Measurements from ENCODE around the gene TRIM14.

Gene TRIM14

DNA sequence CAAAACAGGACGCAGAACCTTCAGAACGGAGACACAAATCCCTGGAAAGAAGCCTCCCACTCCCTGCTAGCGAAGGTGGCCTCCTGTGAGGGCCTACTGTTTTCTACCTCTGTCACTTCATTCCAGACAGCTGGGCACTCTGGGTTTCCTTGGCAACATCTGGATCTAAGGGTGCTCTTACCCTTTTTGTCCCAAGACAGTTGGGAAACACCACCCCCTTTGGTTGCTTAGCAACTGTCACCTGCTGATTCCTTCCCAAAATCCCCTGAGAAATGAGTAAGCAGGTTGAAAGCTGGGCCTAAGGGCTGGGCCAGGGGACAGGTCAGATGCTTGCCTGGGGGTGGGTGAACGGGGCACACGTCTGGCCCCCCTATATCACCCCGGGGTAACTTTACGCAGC, 33.1 kb downstream of the TRIM14 start:
- no peak overlapping the region for H2AFZ ChIP-seq
- H3K9me3 ChIP-seq (ENCODE audit: control insufficient read depth, low read length) = no peaks in the 10 kb centered on the region
- H3K79me2 ChIP-seq = no peaks in the 10 kb centered on the region
- no peak overlapping the region for H3K27ac ChIP-seq
- H3K27me3 ChIP-seq (ENCODE audit: control insufficient read depth, insufficient read depth, low read length) = no peaks in the 10 kb centered on the region
- H3K4me1 ChIP-seq = no peaks in the 10 kb centered on the region
- TF ChIP-seq, protein P1, sequence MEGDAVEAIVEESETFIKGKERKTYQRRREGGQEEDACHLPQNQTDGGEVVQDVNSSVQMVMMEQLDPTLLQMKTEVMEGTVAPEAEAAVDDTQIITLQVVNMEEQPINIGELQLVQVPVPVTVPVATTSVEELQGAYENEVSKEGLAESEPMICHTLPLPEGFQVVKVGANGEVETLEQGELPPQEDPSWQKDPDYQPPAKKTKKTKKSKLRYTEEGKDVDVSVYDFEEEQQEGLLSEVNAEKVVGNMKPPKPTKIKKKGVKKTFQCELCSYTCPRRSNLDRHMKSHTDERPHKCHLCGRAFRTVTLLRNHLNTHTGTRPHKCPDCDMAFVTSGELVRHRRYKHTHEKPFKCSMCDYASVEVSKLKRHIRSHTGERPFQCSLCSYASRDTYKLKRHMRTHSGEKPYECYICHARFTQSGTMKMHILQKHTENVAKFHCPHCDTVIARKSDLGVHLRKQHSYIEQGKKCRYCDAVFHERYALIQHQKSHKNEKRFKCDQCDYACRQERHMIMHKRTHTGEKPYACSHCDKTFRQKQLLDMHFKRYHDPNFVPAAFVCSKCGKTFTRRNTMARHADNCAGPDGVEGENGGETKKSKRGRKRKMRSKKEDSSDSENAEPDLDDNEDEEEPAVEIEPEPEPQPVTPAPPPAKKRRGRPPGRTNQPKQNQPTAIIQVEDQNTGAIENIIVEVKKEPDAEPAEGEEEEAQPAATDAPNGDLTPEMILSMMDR (IDR thresholded peaks at IDR 0.05) = no peak
- no peaks in the 10 kb centered on the region for H3K36me3 ChIP-seq (ENCODE audit: control insufficient read depth, insufficient read depth, low read length)
- H3K4me3 ChIP-seq (ENCODE audit: low read depth, low read length) = no peak overlapping the region
- H3K4me2 ChIP-seq (ENCODE audit: low read length) = no peak overlapping the region
- H3K9ac ChIP-seq = no peak overlapping the region

DNA sequence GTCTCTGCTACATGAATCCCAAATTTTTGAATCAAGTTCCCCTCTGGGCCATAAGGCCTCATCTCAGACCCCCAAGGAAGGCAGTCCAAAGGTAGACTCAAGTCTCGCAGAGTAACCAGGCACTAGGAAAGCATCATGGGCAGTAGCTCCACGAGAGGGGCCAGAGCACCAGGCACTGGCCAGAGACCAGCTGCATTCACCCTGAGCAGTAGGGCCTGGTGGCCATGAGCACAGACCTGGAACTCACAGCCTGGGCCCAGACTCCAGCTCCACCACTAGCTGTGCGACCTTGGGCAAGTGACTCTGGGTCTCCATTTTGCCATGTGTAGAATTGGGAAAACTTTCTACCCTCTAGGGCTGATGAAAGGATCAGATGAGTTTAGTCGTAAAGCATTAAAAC, 34.0 kb downstream of the TRIM14 start:
- H3K27me3 ChIP-seq (ENCODE audit: control insufficient read depth, insufficient read depth, low read length) = no peaks in the 10 kb centered on the region
- no peak overlapping the region for H3K27ac ChIP-seq
- H3K4me1 ChIP-seq = no peaks in the 10 kb centered on the region
- no peaks in the 10 kb centered on the region for H3K36me3 ChIP-seq (ENCODE audit: control insufficient read depth, insufficient read depth, low read length)
- H2AFZ ChIP-seq = no peak overlapping the region
- H3K4me3 ChIP-seq (ENCODE audit: low read depth, low read length) = no peak overlapping the region
- H3K9me3 ChIP-seq (ENCODE audit: control insufficient read depth, low read length) = no peaks in the 10 kb centered on the region
- no peaks in the 10 kb centered on the region for H3K79me2 ChIP-seq
- H3K4me2 ChIP-seq (ENCODE audit: low read length) = no peak overlapping the region
- H3K9ac ChIP-seq = no peak overlapping the region
- TF ChIP-seq, protein P1 (IDR thresholded peaks at IDR 0.05) = no peak

DNA sequence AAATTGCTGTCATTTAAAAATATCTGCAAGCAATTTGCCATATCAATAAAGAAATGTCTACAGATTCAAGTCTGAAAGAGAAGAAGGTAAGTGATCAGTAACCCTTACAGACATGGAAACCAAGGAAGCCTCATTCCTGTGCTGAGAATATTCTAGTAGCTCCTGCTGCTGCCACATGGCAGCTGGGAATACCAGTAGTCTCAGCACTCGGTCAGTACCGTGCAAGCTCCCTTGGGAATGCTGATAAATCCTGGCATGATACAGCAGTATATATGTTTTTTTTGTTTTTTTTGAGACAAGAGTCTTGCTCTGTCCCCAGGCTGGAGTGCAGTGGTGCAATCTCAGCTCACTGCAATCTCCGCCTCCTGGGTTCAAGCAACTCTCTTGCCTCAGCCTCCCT, 34.6 kb downstream of the TRIM14 start:
- Histone ChIP-seq H3K9me3 (ENCODE audit: control insufficient read depth, low read length) (no peaks in the 10 kb centered on the region), H3K36me3 (ENCODE audit: control insufficient read depth, insufficient read depth, low read length) (no peaks in the 10 kb centered on the region)

DNA sequence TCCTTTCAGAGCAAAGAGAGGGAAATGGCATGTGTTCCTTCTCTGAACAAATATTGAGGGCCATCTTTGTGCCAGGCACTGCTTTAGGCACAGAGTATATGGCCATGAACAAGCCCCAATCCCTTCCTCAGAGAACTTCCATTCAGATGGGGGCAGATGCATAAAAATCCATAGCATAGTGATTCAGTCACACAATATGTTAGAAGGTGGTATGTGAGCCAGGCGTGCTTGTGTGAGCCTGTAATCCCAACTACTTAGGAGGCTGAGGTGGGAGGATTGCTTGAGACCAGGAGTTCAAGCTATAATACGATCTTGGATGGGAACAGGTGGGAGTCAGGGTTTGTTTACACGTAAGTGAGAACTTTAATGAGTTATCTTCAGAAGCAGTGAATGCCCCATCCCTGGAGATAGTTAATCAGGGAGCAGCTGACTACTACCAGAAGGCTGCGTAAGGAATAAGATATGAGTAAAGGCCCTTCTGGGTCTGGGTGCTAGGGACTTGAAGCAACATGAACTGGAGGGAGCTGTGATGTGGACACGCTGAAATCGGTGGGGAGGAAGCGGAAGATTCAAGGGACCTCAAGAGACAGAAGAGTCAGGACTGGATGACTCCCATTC, 35.3 kb downstream of the TRIM14 start:
- H3K4me2 ChIP-seq (ENCODE audit: low read length) = no peak overlapping the region
- TF ChIP-seq, protein P1 (IDR thresholded peaks at IDR 0.05) = no peak
- H3K9me3 ChIP-seq (ENCODE audit: control insufficient read depth, low read length) = no peaks in the 10 kb centered on the region
- H3K9ac ChIP-seq = no peak overlapping the region
- no peaks in the 10 kb centered on the region for H3K79me2 ChIP-seq
- H3K4me3 ChIP-seq (ENCODE audit: low read depth, low read length) = no peak overlapping the region
- H3K36me3 ChIP-seq (ENCODE audit: control insufficient read depth, insufficient read depth, low read length) = no peaks in the 10 kb centered on the region
- no peaks in the 10 kb centered on the region for H3K27me3 ChIP-seq (ENCODE audit: control insufficient read depth, insufficient read depth, low read length)
- no peaks in the 10 kb centered on the region for H3K4me1 ChIP-seq
- no peak overlapping the region for H2AFZ ChIP-seq
- H3K27ac ChIP-seq = no peak overlapping the region

More for the DNA sequence above, 34.6 kb downstream of the TRIM14 start:
- no peak overlapping the region for H3K27ac ChIP-seq
- H3K79me2 ChIP-seq = no peaks in the 10 kb centered on the region
- H3K4me2 ChIP-seq (ENCODE audit: low read length) = no peak overlapping the region
- TF ChIP-seq, protein P1 (IDR thresholded peaks at IDR 0.05) = no peak
- H3K9ac ChIP-seq = no peak overlapping the region
- no peaks in the 10 kb centered on the region for H3K4me1 ChIP-seq
- no peaks in the 10 kb centered on the region for H3K27me3 ChIP-seq (ENCODE audit: control insufficient read depth, insufficient read depth, low read length)
- H3K4me3 ChIP-seq (ENCODE audit: low read depth, low read length) = no peak overlapping the region
- no peak overlapping the region for H2AFZ ChIP-seq

DNA sequence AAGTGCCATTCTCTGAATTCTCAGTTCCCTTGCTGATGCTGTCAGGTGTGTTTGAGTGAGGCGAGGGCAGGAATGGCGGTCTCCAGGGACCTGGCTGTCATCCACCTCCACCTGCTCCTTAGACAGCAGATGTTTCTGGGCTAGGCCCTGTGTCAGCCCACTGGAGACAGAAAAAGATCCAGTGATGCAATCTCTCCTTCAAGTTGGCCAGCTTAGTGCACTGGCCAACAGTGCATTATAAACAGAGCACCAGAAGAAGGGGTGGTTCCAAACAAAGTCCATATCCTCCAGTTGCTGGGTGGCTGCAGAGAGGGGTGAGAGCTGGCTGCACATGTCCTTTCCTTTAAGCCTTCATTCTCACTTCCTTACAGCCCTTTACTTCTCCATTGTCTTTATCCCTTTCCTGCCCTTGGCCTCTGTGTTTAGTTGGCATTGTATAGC, 35.9 kb downstream of the TRIM14 start:
- Histone ChIP-seq H3K79me2 (no peaks in the 10 kb centered on the region), H3K4me1 (no peaks in the 10 kb centered on the region), H3K36me3 (ENCODE audit: control insufficient read depth, insufficient read depth, low read length) (no peaks in the 10 kb centered on the region), H3K9me3 (ENCODE audit: control insufficient read depth, low read length) (no peaks in the 10 kb centered on the region), H3K27me3 (ENCODE audit: control insufficient read depth, insufficient read depth, low read length) (no peaks in the 10 kb centered on the region), H3K4me2 (ENCODE audit: low read length) (no peak overlapping the region), H2AFZ (no peak overlapping the region), H3K27ac (no peak overlapping the region), H3K9ac (no peak overlapping the region), H3K4me3 (ENCODE audit: low read depth, low read length) (no peak overlapping the region)
- TF ChIP-seq, protein P1 (IDR thresholded peaks at IDR 0.05) = no peak

Measured in parathyroid adenoma (tissue), 2 donors.